H9 (cell line): ENCODE measurements around the gene HOXB1. TPM values are rescaled to one million over a fixed set of nuclear protein-coding genes. Genes with fewer than 3 reads are reported as not detected.
A peak's percentile ranks its signal among the peaks of the same experiment; 100 is the strongest.

Source experiments
- DNase-seq: peaks from one replicate; pipeline ENCODE4 v3.0.0-alpha.2; 2017
- H2AFZ ChIP-seq: one replicate; pipeline ENCODE4 v1.6.1; 2013; ENCODE audit warnings: mild to moderate bottlenecking, low read length, control low read depth, moderate library complexity
- H2AK5ac ChIP-seq: 2 replicates; pipeline ENCODE4 v1.6.1; 2013; ENCODE audit warnings: low read length, control low read depth, mixed read lengths; ENCODE audit not compliant: insufficient read length
- H2BK120ac ChIP-seq: one replicate; pipeline ENCODE4 v1.6.1; 2013; ENCODE audit warnings: low read depth, mild to moderate bottlenecking, low read length, control low read depth, inconsistent platforms; ENCODE audit not compliant: poor library complexity, severe bottlenecking
- H2BK12ac ChIP-seq: 2 replicates; pipeline ENCODE4 v1.6.1; 2013; ENCODE audit warnings: low read length, control low read depth, mixed read lengths, low read depth; ENCODE audit not compliant: insufficient read length
- H2BK15ac ChIP-seq: 2 replicates; pipeline ENCODE4 v1.6.1; 2013; ENCODE audit warnings: low read depth, low read length, control low read depth
- H2BK20ac ChIP-seq: one replicate; pipeline ENCODE4 v1.6.1; 2013; ENCODE audit warnings: low read depth, mild to moderate bottlenecking, low read length, control low read depth, inconsistent platforms; ENCODE audit not compliant: poor library complexity, severe bottlenecking
- H2BK5ac ChIP-seq: 2 replicates; pipeline ENCODE4 v1.6.1; 2013; ENCODE audit warnings: low read length, control low read depth, mixed read lengths; ENCODE audit not compliant: insufficient read length
- H3K14ac ChIP-seq: 2 replicates; pipeline ENCODE4 v1.6.1; 2013; ENCODE audit warnings: low read length, control low read depth; ENCODE audit not compliant: insufficient read depth
- H3K18ac ChIP-seq: 2 replicates; pipeline ENCODE4 v1.6.1; 2013; ENCODE audit warnings: low read depth, mild to moderate bottlenecking, mixed read lengths, low read length, control low read depth; ENCODE audit not compliant: insufficient read length
- H3K23ac ChIP-seq: 2 replicates; pipeline ENCODE4 v1.6.1; 2013; ENCODE audit warnings: low read length, control low read depth, mixed read lengths, low read depth; ENCODE audit not compliant: insufficient read length
- H3K23me2 ChIP-seq: 2 replicates; pipeline ENCODE4 v1.6.1; 2013; ENCODE audit warnings: low read depth, mild to moderate bottlenecking, mixed read lengths, low read length, control low read depth; ENCODE audit not compliant: insufficient read length, poor library complexity, severe bottlenecking
- H3K27ac ChIP-seq: 2 replicates; pipeline ENCODE4 v1.5.1; 2013; ENCODE audit warnings: low read length, control low read depth, mixed read lengths, low read depth; ENCODE audit not compliant: insufficient read length
- H3K27me3 ChIP-seq: 2 replicates; pipeline ENCODE4 v1.6.1; 2013; ENCODE audit warnings: low read length, control low read depth, inconsistent platforms; ENCODE audit not compliant: insufficient read depth
- H3K4ac ChIP-seq: 2 replicates; pipeline ENCODE4 v1.6.1; 2013; ENCODE audit warnings: low read depth, mild to moderate bottlenecking, control low read depth, inconsistent platforms, low read length, moderate library complexity
- H3K4me1 ChIP-seq: 2 replicates; pipeline ENCODE4 v1.6.1; 2013; ENCODE audit warnings: low read length, control low read depth, inconsistent platforms; ENCODE audit not compliant: insufficient read depth
- H3K4me2 ChIP-seq: 2 replicates; pipeline ENCODE4 v1.6.1; 2013; ENCODE audit warnings: low read length, control low read depth, mixed read lengths; ENCODE audit not compliant: insufficient read length, insufficient read depth
- H3K56ac ChIP-seq: 2 replicates; pipeline ENCODE4 v1.6.1; 2013; ENCODE audit warnings: low read depth, mild to moderate bottlenecking, mixed read lengths, low read length, control low read depth; ENCODE audit not compliant: insufficient read length
- H3K79me1 ChIP-seq: 2 replicates; pipeline ENCODE4 v1.6.1; 2013; ENCODE audit warnings: low read depth, mild to moderate bottlenecking, moderate library complexity, low read length, control low read depth, inconsistent platforms; ENCODE audit not compliant: insufficient read depth, poor library complexity, severe bottlenecking
- H3K79me2 ChIP-seq: 2 replicates; pipeline ENCODE4 v1.6.1; 2013; ENCODE audit warnings: low read length, control low read depth, inconsistent platforms; ENCODE audit not compliant: insufficient read depth
- H3K9ac ChIP-seq: 2 replicates; pipeline ENCODE4 v1.6.1; 2013; ENCODE audit warnings: low read length, control low read depth, mixed read lengths; ENCODE audit not compliant: insufficient read length; ENCODE audit errors: extremely low read depth
- H3K9me3 ChIP-seq: one replicate; pipeline ENCODE4 v1.6.1; 2013; ENCODE audit warnings: low read depth, low read length, inconsistent platforms; ENCODE audit not compliant: control insufficient read depth
- H3T11ph ChIP-seq: one replicate; pipeline ENCODE4 v1.6.1; 2013; ENCODE audit warnings: mild to moderate bottlenecking, low read length, control low read depth, inconsistent platforms
- H4K20me1 ChIP-seq: one replicate; pipeline ENCODE4 v1.6.1; 2013; ENCODE audit not compliant: control insufficient read depth, insufficient read length, insufficient read depth
- H4K5ac ChIP-seq: 2 replicates; pipeline ENCODE4 v1.6.1; 2013; ENCODE audit warnings: low read depth, mild to moderate bottlenecking, mixed read lengths, low read length, control low read depth; ENCODE audit not compliant: insufficient read length
- H4K8ac ChIP-seq: replicated peaks from 2 replicates; pipeline ENCODE4 v1.6.1; 2013; ENCODE audit warnings: low read length, control low read depth, mixed read lengths, low read depth; ENCODE audit not compliant: insufficient read length
- H4K91ac ChIP-seq: 2 replicates; pipeline ENCODE4 v1.6.1; 2013; ENCODE audit warnings: low read depth, mild to moderate bottlenecking, moderate library complexity, mixed read lengths, low read length, control low read depth; ENCODE audit not compliant: insufficient read length
- H3K27ac Mint-ChIP-seq, 3 experiments: 2 replicates in 2 of 3; 3 replicates in 1 of 3; pipeline ENCODE4 v1.8.0; 2020 to 2021; ENCODE audit warnings: mixed read lengths in 3 of 3, mild to moderate bottlenecking in 1 of 3, moderate library complexity in 1 of 3
- H3K27me3 Mint-ChIP-seq: 2 replicates; pipeline ENCODE4 v1.8.0; 2021; ENCODE audit warnings: low read depth, mild to moderate bottlenecking, moderate library complexity, mixed read lengths
- H3K36me3 Mint-ChIP-seq, 3 experiments: 2 replicates in 2 of 3; 3 replicates in 1 of 3; pipeline ENCODE4 v1.8.0; 2020 to 2021; ENCODE audit warnings: low read depth in 3 of 3, mixed read lengths in 3 of 3; ENCODE audit not compliant: insufficient read depth in 1 of 3
- H3K4me1 Mint-ChIP-seq, 2 experiments: 2 replicates each; pipeline ENCODE4 v1.8.0; 2020; ENCODE audit warnings: mixed read lengths in 2 of 2
- H3K4me3 Mint-ChIP-seq, 2 experiments: 2 replicates in 1 of 2; 3 replicates in 1 of 2; pipeline ENCODE4 v1.8.0; 2020 to 2021; ENCODE audit warnings: mild to moderate bottlenecking in 2 of 2, mixed read lengths in 2 of 2, moderate library complexity in 1 of 2
- H3K9me3 Mint-ChIP-seq, 2 experiments: 2 replicates in 1 of 2; 3 replicates in 1 of 2; pipeline ENCODE4 v1.8.0; 2020; ENCODE audit warnings: mild to moderate bottlenecking in 2 of 2, mixed read lengths in 2 of 2, moderate library complexity in 1 of 2
- CTCF ChIP-seq: fragments of 200-600 bp; sonication (generic); conservative IDR thresholded peaks from 3 replicates; pipeline ENCODE4 v1.8.0; 2021; ENCODE audit warnings: antibody characterized with exemption, mild to moderate bottlenecking
- WGBS: extraction: QIAGEN DNeasy Blood & Tissue Kit; methylation state at CpG from one replicate; pipeline ENCODE4 v1.1.7; 2013; ENCODE audit warnings: missing lambda C conversion rate, low lambda C conversion rate, mixed read lengths; ENCODE audit not compliant: insufficient read length; ENCODE audit errors: extremely low coverage; 5-methylcytosine and 5-hydroxymethylcytosine counted together
- total RNA-seq: library from RNA; stranded (reverse); gene quantifications from 2 replicates; pipeline ENCODE4 v1.2.1, GENCODE V29; 2021

Gene HOXB1
- total RNA-seq, 1 experiment from 2014 or later: not detected

- peaks cover 46% of the 10 kb centered on the region for H3K27me3 Mint-ChIP-seq
- Histone ChIP-seq H2BK15ac (no peak overlapping the region), H4K91ac (no peak overlapping the region), H3K4ac (no peak overlapping the region), H2BK20ac (no peak overlapping the region), H3K4me1 (peaks cover 2% of the 10 kb centered on the region; the same call in 1 of the 2 replicates), H3K79me1 (no peaks in the 10 kb centered on the region), H3K56ac (no peak overlapping the region), H3K9ac (no peak overlapping the region), H3K79me2 (no peaks in the 10 kb centered on the region), H3K23me2 (no peaks in the 10 kb centered on the region), H3T11ph (no peak overlapping the region), H4K5ac (no peak overlapping the region), H3K18ac (no peak overlapping the region), H3K4me2 (peak overlapping the region; percentile 7), H3K23ac (no peak overlapping the region), H4K20me1 (peaks cover 2% of the 10 kb centered on the region), H2AK5ac (no peak overlapping the region), H2BK12ac (no peak overlapping the region), H3K27me3 (peaks cover 99% of the 10 kb centered on the region), H3K27ac (no peak overlapping the region), H3K9me3 (no peaks in the 10 kb centered on the region), H3K14ac (no peak overlapping the region), H2BK120ac (no peak overlapping the region), H4K8ac (no peak overlapping the region), H2BK5ac (no peak overlapping the region), H2AFZ (no peak overlapping the region)
- no peak for TF ChIP-seq CTCF
- peaks cover 0 to 10% of the 10 kb centered on the region in 2 experiments; a peak in 2 of 5 replicates for H3K9me3 Mint-ChIP-seq
- H3K36me3 Mint-ChIP-seq: no peaks in the 10 kb centered on the region; a peak in 1 of 7 replicates
- no CpG with 5 or more reads among the region's 73 CpGs for WGBS
- peak overlapping the region; percentile 7 to 63; a peak in 3 of 5 replicates for H3K4me3 Mint-ChIP-seq
- H3K27ac Mint-ChIP-seq: no peak overlapping the region
- H3K4me1 Mint-ChIP-seq: peaks cover 3 to 13% of the 10 kb centered on the region in 2 experiments; a peak in 3 of 4 replicates
- DNase-seq: peak; percentile 58
These were observed 33.6 kb upstream of the HOXB1 start for GRCh38 chr17:48564188-48565021.
